HG02763 (cell line): ENCODE data around the gene SNAPC2.
"Not testable (repeated sequence)": the region's sequence is repeated elsewhere in the genome, so short reads cannot be mapped to it uniquely, and the experiment has no call there.

Experiments used
- ATAC-seq: cut with Tn5 transposase; IDR thresholded peaks from one replicate; pipeline ENCODE4 v1.9.1; 2021; ENCODE audit warnings: mild to moderate bottlenecking, moderate library complexity; ENCODE audit not compliant: unreplicated experiment

SNAPC2 gene

DNA sequence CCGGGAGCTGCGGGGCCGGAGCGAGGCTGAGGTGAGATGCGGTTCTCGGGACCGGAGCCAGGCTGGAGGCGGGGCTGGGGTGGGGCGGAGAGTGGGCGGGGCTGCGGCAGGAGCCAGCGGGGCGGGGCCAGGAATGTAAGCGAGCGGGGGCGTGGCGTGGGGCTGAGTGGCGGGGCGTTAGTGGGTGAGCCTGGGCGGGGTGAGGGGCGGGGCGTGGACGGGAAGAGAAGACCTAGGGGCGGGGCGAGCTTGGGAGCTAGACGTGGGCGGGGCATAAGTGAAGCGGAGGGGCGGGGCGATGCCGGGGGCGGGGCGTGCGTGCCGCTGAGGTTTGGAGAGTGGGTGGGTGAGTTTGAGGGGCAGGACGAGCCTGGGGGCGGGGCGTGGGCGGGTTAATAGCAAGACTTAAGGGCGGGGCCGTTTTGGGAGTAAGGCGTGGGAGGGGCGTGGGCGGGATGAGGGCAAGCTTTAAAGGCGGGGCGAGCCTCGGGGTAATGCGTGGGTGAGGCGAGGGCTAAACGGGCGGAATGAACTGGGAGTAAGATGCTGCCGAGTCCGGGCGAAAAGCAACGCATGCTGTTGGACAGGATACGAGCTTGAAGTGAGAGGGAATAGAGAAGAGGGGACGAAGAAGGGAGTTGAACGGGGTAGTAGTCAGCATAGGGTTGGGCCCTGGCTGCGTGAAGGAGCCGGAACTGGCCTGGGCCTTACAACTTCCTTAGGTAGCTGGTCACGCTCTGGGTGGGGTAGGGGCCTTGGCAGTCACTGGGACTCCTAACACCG, 572 bp downstream of the SNAPC2 start:
- peak; percentile 50 for ATAC-seq

GRCh38 chr19:7921302-7921966, 1.3 kb downstream of the SNAPC2 start:
- no peak for ATAC-seq

DNA sequence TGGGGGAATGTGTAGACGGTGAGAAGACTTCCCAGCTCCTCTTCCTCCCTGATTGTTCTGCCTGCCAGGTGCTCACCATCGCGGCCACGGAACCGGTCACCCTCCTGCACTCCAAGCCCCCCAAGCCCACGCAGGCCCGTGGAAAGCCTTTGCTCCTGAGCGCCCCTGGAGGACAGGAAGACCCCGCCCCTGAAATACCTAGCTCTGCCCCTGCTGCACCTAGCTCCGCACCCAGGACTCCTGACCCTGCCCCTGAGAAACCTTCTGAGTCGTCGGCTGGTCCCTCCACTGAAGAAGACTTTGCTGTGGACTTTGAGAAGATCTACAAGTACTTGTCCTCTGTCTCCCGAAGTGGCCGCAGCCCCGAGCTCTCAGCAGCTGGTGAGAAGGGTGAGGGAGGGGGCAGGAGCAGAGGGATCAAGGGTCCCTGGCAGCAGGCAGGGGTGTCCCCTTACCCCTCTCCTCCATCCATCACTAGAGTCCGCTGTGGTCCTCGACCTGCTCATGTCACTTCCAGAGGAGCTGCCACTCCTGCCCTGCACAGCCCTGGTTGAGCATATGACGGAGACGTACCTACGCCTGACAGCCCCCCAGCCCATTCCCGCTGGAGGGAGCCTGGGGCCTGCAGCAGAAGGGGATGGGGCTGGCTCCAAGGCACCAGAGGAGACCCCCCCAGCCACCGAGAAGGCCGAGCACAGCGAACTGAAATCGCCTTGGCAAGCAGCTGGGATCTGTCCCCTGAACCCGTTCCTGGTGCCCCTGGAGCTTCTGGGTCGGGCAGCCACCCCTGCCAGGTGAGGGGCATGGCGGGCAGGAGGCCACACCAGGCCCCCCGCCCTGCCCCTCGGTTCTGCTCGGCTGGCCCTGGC, 2.1 kb downstream of the SNAPC2 start:
- no peak for ATAC-seq

DNA sequence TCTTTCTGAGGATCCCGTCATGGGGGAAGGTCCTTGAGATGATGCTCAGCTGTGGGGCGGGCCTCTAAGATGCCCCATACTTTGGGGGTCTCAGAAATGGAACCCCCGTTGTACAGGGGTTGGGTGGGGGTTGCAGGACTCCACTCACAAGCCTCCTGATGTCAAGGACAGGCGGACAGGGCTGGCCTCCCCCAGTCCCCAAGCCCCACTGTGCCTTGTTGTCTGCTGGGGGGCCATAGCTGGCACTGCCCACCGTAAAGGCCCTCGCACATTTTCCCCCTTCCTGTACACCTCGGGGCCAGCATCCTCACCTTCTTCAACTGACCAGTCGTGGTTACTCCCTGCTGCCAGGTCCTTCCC, 2.7 kb downstream of the SNAPC2 start:
- no peak for ATAC-seq

DNA sequence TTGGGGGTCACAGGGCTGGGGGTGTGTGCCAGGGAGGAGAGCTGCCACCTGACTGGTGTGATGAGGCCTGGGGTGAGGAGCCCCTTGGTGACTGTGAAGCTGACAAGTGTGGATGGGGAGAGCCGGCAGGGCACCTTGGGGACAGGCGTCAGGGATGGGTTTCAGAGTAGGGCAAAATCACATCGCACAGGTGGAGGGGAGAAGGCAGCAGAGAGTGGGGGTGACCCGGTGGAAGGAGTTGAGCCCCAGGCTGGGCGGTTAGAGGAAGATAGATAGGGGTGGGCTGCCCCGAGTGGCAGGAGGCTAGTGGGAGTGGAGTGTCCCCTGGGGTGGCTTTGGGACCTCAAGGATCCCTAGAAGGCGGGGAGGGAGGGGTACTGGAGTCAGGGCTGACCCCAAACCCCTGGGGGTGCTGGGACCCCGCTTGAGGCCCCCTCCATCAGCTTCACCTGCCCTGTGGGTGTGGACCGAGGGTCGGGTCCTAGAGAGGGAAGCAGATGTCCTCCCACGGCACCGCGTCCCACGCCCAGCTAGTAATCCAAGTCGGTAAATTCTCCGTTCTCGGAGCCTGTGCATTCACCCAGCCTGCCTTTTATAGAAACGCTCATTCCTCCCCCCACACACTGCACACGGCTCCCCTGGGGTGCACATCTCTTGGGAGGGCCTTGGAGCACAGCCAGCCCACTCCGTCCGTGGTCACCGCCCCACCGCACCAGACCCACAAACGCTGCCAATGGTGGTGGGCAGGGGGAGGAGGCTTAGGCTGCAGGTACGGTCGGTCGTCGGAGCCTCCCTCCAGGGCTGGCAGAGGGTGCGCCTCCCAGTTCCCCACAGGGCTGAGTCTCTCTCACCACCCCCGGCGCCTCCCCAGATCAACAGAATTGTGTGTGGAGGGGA, 3.4 kb downstream of the SNAPC2 start:
- no peak for ATAC-seq

DNA sequence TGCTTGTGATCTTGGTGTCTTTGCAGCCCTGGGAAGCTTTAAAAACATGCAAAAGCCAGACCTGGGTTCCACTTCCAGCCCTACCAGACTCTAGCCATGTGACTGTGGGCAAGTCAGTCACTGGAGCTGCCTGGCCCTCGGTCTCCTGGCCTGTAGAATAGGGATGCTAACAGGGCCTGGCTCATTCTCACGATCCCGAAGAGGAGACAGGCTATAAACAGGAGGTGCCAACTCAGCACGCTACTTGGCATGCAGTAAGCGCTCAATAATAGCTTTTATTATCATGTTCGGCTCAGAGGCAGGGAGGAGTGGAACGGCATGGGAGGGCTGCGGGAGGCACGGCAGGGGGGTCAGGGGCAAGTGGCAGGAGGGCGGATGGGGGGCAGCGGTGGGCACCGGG, 4.1 kb downstream of the SNAPC2 start:
- ATAC-seq: no peak

DNA sequence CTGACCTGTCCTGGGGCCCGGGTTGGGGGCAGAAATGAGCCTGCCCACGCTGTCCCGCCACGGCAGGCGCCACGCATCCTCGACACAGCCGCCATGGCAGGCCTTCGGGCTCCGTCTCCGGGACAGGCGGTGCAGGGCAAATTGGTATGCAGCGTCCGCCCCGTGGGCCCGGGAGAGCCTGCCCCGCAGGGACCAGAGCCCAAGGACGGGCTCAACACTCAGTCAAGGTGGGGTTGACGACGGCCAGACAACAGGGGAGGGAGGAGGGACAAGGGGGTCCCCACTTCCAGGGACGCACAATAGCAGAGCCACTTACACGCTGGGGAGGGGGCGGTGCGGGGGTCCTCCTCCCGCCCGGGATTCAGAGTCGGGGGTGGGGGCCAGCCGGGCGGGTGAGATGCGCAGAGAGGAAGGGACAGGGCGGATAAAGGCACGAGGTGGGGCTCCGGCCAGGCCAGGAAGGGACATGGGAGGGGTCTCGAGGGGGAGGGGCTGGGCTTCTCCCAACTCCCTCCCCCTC, 4.6 kb downstream of the SNAPC2 start:
- ATAC-seq: no peak

DNA sequence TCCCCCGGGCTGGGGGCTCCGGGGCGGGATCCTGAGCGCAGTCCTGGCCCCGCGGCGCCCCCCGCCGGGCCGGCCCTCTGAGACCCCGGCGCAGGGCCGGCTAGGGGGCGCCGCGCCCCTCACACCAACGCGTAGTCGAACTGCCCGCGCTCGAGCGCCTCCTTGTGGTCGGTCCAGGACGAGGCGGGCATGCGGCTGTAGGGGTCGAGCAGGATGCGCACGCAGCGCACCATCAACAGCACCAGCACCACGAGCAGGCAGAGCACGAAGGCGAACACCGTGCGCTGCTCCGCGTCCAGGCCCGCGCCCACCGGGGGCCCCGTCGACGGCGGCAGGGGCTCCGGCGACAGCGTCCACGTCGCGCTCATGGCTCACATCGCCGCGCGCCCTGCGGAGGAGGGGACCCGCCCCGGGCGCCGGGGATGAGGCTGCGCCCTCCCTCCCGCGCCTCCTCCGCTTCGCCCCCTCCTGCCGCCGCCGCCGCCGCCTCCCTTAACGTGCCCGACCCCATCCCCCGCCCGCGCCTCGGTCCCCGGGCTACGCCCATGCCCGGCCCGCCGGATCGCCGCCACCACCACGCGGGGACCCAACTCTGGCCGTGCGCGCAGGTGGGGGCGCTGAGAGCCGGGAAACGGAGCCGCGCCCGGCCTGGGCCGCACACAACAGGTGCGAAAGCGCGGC, 5.2 kb downstream of the SNAPC2 start:
- ATAC-seq: no peak

GRCh38 chr19:7926021-7926726, 6.0 kb downstream of the SNAPC2 start, which contains the start of gene CTXN1:
Gene CTXN1, minus strand, starts transcription at chr19:7926135. Its CDS starts 597 bp downstream, at chr19:7925538.
- no peak for ATAC-seq

DNA sequence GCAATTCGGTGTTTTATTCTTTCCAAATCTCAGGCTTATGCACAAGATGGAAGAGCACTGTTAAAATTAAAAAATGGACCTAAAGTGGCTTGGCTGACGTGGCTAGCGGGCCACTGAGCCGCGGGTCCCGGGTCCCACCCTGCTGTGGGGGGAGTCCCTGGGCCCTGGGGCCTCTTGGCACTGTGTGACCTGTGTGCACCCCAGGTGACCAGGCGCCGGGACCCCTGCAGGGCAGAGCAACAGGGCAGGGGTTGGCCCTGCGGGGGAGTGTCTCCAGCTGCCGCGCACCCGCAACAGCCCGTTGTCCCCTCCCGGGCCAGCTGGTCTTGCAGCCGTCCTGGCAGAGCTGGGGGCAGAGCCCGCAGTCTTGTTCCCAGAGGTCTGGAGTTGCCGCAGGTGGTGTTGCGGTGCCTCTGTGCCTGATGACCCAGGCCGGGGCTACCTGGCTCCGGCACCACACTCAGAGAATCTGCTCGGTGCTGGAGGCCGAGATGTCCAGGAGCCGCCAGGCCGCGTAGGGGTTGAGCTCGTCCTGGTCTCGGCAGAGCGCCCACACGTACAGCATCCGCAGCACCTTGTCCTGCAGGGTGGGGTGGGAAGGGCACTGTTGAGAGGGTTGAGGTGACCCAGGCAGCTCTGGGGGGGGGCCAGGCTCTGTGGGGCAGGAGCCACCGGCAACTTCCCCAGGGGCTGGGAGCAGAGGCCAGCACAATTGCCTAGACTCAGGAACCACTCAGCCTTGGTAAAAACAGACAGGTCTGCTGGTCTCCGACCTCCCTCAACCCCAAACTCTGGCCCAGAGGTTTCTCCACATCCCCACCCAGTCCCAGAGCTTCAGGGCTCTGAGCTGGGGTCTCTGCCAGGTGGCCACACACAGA, 6.8 kb downstream of the SNAPC2 start:
- no peak for ATAC-seq

DNA sequence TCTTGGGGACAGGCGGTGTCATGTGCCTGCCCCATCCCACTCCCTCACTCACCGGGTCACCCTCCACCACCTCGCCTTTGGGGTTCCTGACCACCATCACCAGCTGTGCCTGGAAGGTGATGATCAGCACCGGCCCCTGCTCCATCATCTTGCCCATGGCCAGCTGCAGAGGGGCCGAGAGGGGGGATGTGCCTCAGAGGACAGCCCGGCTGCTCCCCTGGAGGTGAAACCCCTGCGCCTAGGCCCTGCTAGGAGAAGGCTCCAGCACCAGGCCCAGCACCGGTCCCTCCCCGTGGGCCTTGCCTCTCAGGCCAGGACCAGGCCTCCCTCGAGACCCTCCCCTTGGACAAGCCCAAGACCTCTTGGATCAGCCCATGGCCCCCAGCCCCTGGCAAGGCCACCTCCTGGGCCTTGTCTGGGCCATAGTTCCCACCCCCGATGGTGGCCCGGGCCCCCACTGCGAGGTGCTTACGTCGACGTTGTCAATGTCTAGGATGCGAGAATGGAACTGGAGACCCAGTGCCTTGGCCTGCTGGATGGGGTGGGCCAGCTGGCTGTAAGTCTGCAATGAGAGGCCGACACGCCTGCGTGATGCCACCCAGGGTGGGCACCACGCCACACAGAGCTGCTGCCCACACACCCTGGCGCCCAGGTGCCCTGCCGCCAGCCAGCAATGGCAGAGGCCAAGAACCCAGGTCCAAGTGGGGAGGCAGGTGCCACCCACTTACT, 7.6 kb downstream of the SNAPC2 start:
- no peak for ATAC-seq

DNA sequence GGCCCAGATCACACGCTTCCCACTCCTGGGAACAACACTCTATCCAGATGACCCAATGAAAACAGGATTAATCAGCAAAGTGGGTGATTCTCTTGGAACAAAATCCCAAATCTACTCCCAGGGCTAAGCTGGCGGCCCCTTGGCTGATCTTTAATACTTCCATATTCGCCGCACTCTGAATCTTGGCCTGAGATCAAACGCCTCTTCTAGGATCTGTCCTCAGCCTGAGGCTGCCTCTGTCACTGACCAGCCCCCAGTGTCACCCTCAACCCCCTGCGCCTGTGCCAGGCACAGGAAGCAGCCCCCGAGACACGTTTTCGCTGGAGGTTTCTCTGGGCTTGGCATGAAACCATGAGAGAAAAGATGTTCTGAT, 8.2 kb downstream of the SNAPC2 start:
- no peak for ATAC-seq

DNA sequence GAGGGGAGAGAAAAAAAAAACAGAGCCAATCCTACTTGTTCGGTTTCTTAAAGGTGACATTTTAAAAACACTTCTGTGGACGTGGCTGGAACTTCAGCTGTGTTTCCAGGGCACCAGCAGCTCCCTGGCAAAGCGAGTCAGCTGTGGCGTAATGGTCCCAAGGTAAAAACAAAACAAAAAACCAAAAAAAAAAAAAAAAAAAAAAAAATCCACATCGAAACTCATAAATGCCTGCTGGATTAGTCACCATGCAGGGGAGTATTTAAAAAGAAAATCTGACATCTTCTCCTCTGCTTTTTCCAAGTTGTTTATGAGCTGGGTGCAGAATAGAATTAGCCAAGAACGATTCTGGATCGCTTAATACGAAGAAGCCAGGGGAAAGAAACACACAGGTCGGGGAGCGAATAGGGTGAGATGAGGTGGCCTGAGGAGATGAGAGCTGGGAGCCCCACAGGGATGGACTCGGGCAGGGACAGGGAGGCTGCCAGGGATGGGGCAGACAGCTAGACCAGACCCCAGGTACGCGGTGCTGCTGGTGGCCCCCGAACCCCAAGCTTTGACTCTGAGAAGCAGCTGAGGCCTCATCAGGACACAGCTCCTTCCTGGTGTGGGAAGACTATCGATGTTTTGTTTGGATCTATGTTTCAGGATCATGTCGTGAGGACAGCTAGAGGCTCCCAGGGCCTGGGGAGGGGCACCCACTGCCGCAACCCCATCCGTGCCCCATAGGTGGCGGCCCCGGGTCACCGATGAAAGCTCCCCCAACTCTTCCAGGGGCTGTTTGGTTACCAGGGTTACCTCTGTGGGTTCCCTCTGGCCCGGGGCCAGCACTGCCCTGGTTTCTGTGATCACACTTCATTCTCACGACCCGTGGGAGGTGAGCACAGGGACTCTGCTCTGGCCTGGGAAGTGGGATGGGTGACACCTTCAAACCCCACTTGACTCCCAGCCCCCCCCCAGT, 8.9 kb downstream of the SNAPC2 start:
- no peak for ATAC-seq

DNA sequence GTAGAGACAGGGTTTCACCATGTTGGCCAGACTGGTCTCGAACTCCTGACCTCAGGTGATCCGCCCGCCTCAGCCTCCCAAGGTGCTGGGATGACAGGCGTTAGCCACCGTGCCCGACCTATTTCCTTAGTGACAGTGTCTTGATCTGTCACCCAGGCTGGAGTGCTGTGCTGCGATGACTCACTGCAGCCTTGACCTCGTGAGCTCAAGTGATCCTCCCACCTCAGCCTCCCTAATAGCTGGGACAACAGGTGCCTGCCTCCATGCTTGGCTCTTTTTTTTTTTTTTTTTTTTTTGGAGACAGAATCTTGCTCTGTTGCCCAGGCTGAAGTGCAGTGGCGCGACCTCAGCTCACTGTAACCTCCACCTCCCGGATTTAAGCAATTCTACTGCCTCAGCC, 9.9 kb downstream of the SNAPC2 start:
- ATAC-seq: not testable (repeated sequence)

- ATAC-seq: no peak
These were observed 10.6 kb downstream of the SNAPC2 start for GRCh38 chr19:7930765-7931164.
